WTC11 (cell line): Measurements from ENCODE around the gene MED12L. TPM values are rescaled to one million over a fixed set of nuclear protein-coding genes. Genes with fewer than 3 reads are reported as not detected.

Experiments
- ATAC-seq: fragments of 200-7000 bp; cut with Tn5 transposase; 2 replicates; pipeline ENCODE4 v1.10.0; 2021; ENCODE audit warnings: mild to moderate bottlenecking, moderate library complexity
- CTCF ChIA-PET: fragments of 300-600 bp; sonication (Branson Sonifier 250); formaldehyde crosslinking; loops from one replicate; lab custom pipeline; 2021; ENCODE audit warnings: antibody characterized with exemption; lab: Charles Lee
- POLR2A ChIA-PET: fragments of 350-600 bp; sonication (Branson Sonifier 250); formaldehyde crosslinking; loops from one replicate; lab custom pipeline; 2021; ENCODE audit warnings: antibody characterized with exemption; lab: Charles Lee
- DNase-seq: peaks from one replicate; pipeline ENCODE4 v3.0.0; 2021; ENCODE audit warnings: low spot score
- H3K27ac Mint-ChIP-seq: 2 replicates; pipeline ENCODE4 v1.8.0; 2021; ENCODE audit warnings: mixed read lengths
- H3K27me3 Mint-ChIP-seq: 2 replicates; pipeline ENCODE4 v1.8.0; 2021; ENCODE audit warnings: low read depth, mild to moderate bottlenecking, moderate library complexity, mixed read lengths
- H3K36me3 Mint-ChIP-seq: 2 replicates; pipeline ENCODE4 v1.8.0; 2021; ENCODE audit warnings: mixed read lengths
- H3K4me1 Mint-ChIP-seq: 2 replicates; pipeline ENCODE4 v1.8.0; 2022; ENCODE audit warnings: mixed read lengths
- H3K4me3 Mint-ChIP-seq: 2 replicates; pipeline ENCODE4 v1.8.0; 2021; ENCODE audit warnings: mild to moderate bottlenecking, moderate library complexity, mixed read lengths
- H3K9me3 Mint-ChIP-seq: 2 replicates; pipeline ENCODE4 v1.8.0; 2021; ENCODE audit warnings: mixed read lengths
- AR ChIP-seq: fragments of 250-450 bp; sonication (Bioruptor Pico); IDR thresholded peaks from 2 replicates; pipeline ENCODE4 v1.9.0; 2021; ENCODE audit warnings: mild to moderate bottlenecking
- ATF1 ChIP-seq: sonication (generic); formaldehyde crosslinking; IDR thresholded peaks from 2 replicates; pipeline ENCODE4 v1.8.1; 2023; ENCODE audit warnings: mild to moderate bottlenecking, moderate library complexity, missing genetic modification reagents
- CBFB ChIP-seq: sonication (generic); formaldehyde crosslinking; IDR thresholded peaks from 2 replicates; pipeline ENCODE4 v1.8.1; 2022; ENCODE audit warnings: mild to moderate bottlenecking, low read depth, missing genetic modification reagents
- CREM ChIP-seq: sonication (generic); formaldehyde crosslinking; IDR thresholded peaks from 2 replicates; pipeline ENCODE4 v1.8.1; 2022; ENCODE audit warnings: mild to moderate bottlenecking, missing genetic modification reagents, moderate library complexity
- EMX1 ChIP-seq: fragments of 250-450 bp; sonication (Bioruptor Pico); IDR thresholded peaks from 2 replicates; pipeline ENCODE4 v1.8.0; 2021; ENCODE audit warnings: mild to moderate bottlenecking
- ETV6 ChIP-seq: sonication (generic); formaldehyde crosslinking; IDR thresholded peaks from 2 replicates; pipeline ENCODE4 v1.8.1; 2022; ENCODE audit warnings: mild to moderate bottlenecking, missing genetic modification reagents
- FOXP4 ChIP-seq: sonication (generic); formaldehyde crosslinking; IDR thresholded peaks from 2 replicates; pipeline ENCODE4 v1.8.0; 2022; ENCODE audit warnings: mild to moderate bottlenecking, missing genetic modification reagents
- GABPB1 ChIP-seq: sonication (generic); formaldehyde crosslinking; IDR thresholded peaks from 2 replicates; pipeline ENCODE4 v1.8.1; 2023; ENCODE audit warnings: mild to moderate bottlenecking, missing genetic modification reagents
- GTF2I ChIP-seq: fragments of 250-450 bp; sonication (Bioruptor Pico); conservative IDR thresholded peaks from 2 replicates; pipeline ENCODE4 v1.4.0; 2021; ENCODE audit warnings: mild to moderate bottlenecking
- JAZF1 ChIP-seq: fragments of 250-450 bp; sonication (Bioruptor Pico); IDR thresholded peaks from 2 replicates; pipeline ENCODE4 v1.9.0; 2021; ENCODE audit warnings: moderate library complexity, mild to moderate bottlenecking, inconsistent platforms
- JUN ChIP-seq: sonication (generic); formaldehyde crosslinking; IDR thresholded peaks from 2 replicates; pipeline ENCODE4 v1.8.0; 2023; ENCODE audit warnings: mild to moderate bottlenecking, missing genetic modification reagents
- PRRX2 ChIP-seq: fragments of 250-450 bp; sonication (Bioruptor Pico); IDR thresholded peaks from 2 replicates; pipeline ENCODE4 v1.8.0; 2021; ENCODE audit warnings: mild to moderate bottlenecking
- SOX15 ChIP-seq: fragments of 250-450 bp; sonication (Bioruptor Pico); IDR thresholded peaks from 2 replicates; pipeline ENCODE4 v1.9.0; 2021; ENCODE audit warnings: mild to moderate bottlenecking
- TCF7 ChIP-seq: sonication (generic); formaldehyde crosslinking; IDR thresholded peaks from 2 replicates; pipeline ENCODE4 v1.8.0; 2022; ENCODE audit warnings: mild to moderate bottlenecking, low read depth, missing genetic modification reagents, moderate library complexity
- TEAD1 ChIP-seq: sonication (generic); formaldehyde crosslinking; IDR thresholded peaks from 2 replicates; pipeline ENCODE4 v1.8.0; 2022; ENCODE audit warnings: mild to moderate bottlenecking, missing genetic modification reagents
- TP53 ChIP-seq: sonication (generic); formaldehyde crosslinking; IDR thresholded peaks from 2 replicates; pipeline ENCODE4 v1.8.1; 2023; ENCODE audit warnings: mild to moderate bottlenecking, missing genetic modification reagents
- ZNF219 ChIP-seq: sonication (generic); formaldehyde crosslinking; IDR thresholded peaks from 2 replicates; pipeline ENCODE4 v1.8.0; 2023; ENCODE audit warnings: missing genetic modification reagents, mild to moderate bottlenecking, borderline replicate concordance
- ZNF232 ChIP-seq: sonication (generic); formaldehyde crosslinking; IDR thresholded peaks from 2 replicates; pipeline ENCODE4 v1.8.0; 2022; ENCODE audit warnings: mild to moderate bottlenecking, missing genetic modification reagents
- ZNF423 ChIP-seq: fragments of 250-450 bp; sonication (Bioruptor Pico); IDR thresholded peaks from 2 replicates; pipeline ENCODE4 v2.1.2; 2022; ENCODE audit warnings: mild to moderate bottlenecking, moderate library complexity
- total RNA-seq: library from RNA; stranded (reverse); gene quantifications from 3 replicates; pipeline ENCODE4 v1.2.3, GENCODE V29; 2021
- TF ChIP-seq, protein P1 (sequence below): fragments of 250-450 bp; sonication (Bioruptor Pico); IDR thresholded peaks from 2 replicates; pipeline ENCODE4 v1.9.0; 2021; ENCODE audit warnings: mild to moderate bottlenecking
- TF ChIP-seq, protein P2 (sequence below): fragments of 250-450 bp; sonication (Bioruptor Pico); conservative IDR thresholded peaks from 2 replicates; pipeline ENCODE4 v1.9.0; 2021; ENCODE audit warnings: mild to moderate bottlenecking
- TF ChIP-seq, protein P3 (sequence below): sonication (generic); formaldehyde crosslinking; IDR thresholded peaks from 2 replicates; pipeline ENCODE4 v1.8.1; 2023; ENCODE audit warnings: mild to moderate bottlenecking, missing genetic modification reagents, borderline replicate concordance
- TF ChIP-seq, protein P4 (sequence below): sonication (generic); formaldehyde crosslinking; IDR thresholded peaks from 2 replicates; pipeline ENCODE4 v1.8.1; 2022; ENCODE audit warnings: low read depth, mild to moderate bottlenecking, moderate library complexity, missing genetic modification reagents, borderline replicate concordance

Gene MED12L
- total RNA-seq, 1 experiment from 2014 or later = 27.4 TPM

- TF ChIP-seq TCF7 (no peak), ETV6 (CRISPR knock-in tag) (no peak), GTF2I (CRISPR knock-in tag) (no peak), FOXP4 (CRISPR knock-in tag) (no peak), ZNF423 (CRISPR knock-in tag) (no peak), SOX15 (CRISPR knock-in tag) (no peak), AR (no peak), PRRX2 (CRISPR knock-in tag) (no peak), ZNF232 (CRISPR knock-in tag) (no peak), TP53 (CRISPR knock-in tag) (no peak), TEAD1 (CRISPR knock-in tag) (no peak), GABPB1 (CRISPR knock-in tag) (no peak), ATF1 (CRISPR knock-in tag) (no peak)
- TF ChIP-seq, protein P1, sequence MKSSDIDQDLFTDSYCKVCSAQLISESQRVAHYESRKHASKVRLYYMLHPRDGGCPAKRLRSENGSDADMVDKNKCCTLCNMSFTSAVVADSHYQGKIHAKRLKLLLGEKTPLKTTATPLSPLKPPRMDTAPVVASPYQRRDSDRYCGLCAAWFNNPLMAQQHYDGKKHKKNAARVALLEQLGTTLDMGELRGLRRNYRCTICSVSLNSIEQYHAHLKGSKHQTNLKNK (CRISPR knock-in tag) = no peak
- TF ChIP-seq, protein P2, sequence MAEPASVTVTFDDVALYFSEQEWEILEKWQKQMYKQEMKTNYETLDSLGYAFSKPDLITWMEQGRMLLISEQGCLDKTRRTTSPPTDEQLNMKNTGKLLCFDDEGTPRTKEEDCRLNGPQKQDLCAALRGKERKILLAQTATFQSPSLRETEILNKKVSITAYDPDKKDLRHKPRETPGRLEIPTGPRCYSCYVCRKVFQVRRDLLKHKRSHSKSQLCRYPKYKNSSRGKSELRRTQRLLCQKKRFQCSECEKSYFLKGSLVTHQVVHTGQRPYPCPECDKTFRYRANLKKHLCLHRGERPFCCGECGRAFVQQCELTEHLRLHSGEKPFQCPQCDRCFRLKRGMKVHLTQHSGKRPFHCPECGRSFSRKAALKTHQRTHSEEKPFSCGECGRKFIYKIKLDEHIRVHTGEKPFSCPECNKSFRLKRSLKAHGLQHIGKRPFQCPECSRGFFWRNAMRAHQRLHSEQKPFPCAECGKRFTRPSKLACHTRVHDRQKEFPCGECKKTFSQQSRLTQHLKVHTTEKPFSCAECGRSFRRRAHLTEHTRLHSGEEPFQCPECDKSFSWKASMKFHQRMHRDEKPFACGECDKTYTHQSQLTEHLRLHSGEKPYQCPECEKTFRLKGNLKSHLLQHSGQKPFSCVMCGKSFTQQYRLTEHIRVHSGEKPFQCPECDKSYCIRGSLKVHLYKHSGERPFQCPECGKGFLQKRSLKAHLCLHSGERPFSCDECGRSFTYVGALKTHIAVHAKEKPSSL = no peak
- POLR2A ChIA-PET = no interaction called here
- DNase-seq (no peak), ATAC-seq (no peak)
- Mint-ChIP-seq H3K4me1 (peaks cover 33% of the 10 kb centered on the region), H3K27ac (no peak overlapping the region), H3K27me3 (peaks cover 4% of the 10 kb centered on the region; the same call in 1 of the 2 replicates), H3K4me3 (no peak overlapping the region), H3K9me3 (peaks cover 5% of the 10 kb centered on the region), H3K36me3 (peaks cover 13% of the 10 kb centered on the region)
- CTCF ChIA-PET = interaction anchor here (2.2 kb wide), 1 partner anchor 404 kb away, joined by 14 read pairs; no protein-coding TSS in a partner anchor
These were observed 348.9 kb downstream of the MED12L start for GRCh38 chr3:151434151-151434890.

GRCh38 chr3:151436675-151437446, 351.4 kb downstream of the MED12L start:
- Mint-ChIP-seq H3K9me3 (no peaks in the 10 kb centered on the region), H3K27ac (no peak overlapping the region), H3K36me3 (peaks cover 3% of the 10 kb centered on the region; the same call in 1 of the 2 replicates), H3K27me3 (no peaks in the 10 kb centered on the region), H3K4me1 (peaks cover 31% of the 10 kb centered on the region), H3K4me3 (no peak overlapping the region)
- POLR2A ChIA-PET = no interaction called here
- CTCF ChIA-PET = no interaction called here
- DNase-seq (no peak), ATAC-seq (no peak)
- TF ChIP-seq, protein P3, sequence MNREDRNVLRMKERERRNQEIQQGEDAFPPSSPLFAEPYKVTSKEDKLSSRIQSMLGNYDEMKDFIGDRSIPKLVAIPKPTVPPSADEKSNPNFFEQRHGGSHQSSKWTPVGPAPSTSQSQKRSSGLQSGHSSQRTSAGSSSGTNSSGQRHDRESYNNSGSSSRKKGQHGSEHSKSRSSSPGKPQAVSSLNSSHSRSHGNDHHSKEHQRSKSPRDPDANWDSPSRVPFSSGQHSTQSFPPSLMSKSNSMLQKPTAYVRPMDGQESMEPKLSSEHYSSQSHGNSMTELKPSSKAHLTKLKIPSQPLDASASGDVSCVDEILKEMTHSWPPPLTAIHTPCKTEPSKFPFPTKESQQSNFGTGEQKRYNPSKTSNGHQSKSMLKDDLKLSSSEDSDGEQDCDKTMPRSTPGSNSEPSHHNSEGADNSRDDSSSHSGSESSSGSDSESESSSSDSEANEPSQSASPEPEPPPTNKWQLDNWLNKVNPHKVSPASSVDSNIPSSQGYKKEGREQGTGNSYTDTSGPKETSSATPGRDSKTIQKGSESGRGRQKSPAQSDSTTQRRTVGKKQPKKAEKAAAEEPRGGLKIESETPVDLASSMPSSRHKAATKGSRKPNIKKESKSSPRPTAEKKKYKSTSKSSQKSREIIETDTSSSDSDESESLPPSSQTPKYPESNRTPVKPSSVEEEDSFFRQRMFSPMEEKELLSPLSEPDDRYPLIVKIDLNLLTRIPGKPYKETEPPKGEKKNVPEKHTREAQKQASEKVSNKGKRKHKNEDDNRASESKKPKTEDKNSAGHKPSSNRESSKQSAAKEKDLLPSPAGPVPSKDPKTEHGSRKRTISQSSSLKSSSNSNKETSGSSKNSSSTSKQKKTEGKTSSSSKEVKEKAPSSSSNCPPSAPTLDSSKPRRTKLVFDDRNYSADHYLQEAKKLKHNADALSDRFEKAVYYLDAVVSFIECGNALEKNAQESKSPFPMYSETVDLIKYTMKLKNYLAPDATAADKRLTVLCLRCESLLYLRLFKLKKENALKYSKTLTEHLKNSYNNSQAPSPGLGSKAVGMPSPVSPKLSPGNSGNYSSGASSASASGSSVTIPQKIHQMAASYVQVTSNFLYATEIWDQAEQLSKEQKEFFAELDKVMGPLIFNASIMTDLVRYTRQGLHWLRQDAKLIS (CRISPR knock-in tag) = no peak
- TF ChIP-seq, protein P4, sequence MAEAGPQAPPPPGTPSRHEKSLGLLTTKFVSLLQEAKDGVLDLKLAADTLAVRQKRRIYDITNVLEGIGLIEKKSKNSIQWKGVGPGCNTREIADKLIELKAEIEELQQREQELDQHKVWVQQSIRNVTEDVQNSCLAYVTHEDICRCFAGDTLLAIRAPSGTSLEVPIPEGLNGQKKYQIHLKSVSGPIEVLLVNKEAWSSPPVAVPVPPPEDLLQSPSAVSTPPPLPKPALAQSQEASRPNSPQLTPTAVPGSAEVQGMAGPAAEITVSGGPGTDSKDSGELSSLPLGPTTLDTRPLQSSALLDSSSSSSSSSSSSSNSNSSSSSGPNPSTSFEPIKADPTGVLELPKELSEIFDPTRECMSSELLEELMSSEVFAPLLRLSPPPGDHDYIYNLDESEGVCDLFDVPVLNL (CRISPR knock-in tag) = no peak
- no peak for TF ChIP-seq JUN (CRISPR knock-in tag)
- no peak for TF ChIP-seq ZNF423 (CRISPR knock-in tag)
- no peak for TF ChIP-seq JAZF1 (CRISPR knock-in tag)
- no peak for TF ChIP-seq EMX1
- no peak for TF ChIP-seq CBFB (CRISPR knock-in tag)
- no peak for TF ChIP-seq TP53 (CRISPR knock-in tag)
- no peak for TF ChIP-seq CREM (CRISPR knock-in tag)
- no peak for TF ChIP-seq ZNF219 (CRISPR knock-in tag)
